ENCODE measurements around the gene TAF8.

DNA sequence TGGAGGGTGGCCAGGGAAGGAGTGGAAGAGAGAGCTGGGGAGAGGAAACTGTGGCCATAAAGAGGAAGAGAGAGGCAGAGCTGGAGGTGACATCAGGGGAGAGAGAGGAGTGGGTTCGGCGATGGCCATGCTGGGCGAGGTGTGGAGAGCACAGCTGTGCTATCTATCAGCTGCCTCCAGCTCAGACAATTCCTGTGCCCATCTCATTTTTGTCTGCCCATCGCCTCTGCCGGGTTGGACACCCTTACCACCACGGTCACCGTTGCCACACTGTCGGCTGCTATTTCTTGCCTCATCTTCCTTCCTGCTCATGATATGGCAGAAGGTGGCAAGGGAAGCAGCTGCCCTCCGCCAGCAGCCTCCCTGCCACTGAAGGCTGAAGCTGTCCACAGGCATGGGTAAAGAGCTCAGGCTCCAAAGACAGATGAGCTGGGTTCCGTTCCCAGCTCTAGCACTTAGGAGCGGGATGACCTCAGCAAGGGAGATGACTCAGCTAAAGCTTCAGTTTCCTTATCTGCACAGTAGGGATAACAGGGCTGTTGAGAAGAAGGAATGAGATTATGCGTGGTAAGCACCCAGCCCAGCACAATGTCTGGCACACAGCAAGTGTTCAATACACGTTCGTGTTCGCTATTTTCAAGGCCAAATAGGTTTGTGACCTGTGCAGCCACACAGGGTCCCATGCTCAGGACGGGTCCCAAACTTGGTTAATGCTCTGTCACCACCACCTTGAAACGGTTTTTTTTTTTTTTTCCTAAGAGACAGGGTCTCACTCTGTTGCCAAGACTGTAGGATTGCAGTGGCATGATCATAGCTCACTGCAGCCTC, 21.9 kb upstream of the TAF8 start:
- TF ChIP-seq POLR2A (IDR thresholded peaks at IDR 0.05) = no peak
- TF ChIP-seq, protein P1, sequence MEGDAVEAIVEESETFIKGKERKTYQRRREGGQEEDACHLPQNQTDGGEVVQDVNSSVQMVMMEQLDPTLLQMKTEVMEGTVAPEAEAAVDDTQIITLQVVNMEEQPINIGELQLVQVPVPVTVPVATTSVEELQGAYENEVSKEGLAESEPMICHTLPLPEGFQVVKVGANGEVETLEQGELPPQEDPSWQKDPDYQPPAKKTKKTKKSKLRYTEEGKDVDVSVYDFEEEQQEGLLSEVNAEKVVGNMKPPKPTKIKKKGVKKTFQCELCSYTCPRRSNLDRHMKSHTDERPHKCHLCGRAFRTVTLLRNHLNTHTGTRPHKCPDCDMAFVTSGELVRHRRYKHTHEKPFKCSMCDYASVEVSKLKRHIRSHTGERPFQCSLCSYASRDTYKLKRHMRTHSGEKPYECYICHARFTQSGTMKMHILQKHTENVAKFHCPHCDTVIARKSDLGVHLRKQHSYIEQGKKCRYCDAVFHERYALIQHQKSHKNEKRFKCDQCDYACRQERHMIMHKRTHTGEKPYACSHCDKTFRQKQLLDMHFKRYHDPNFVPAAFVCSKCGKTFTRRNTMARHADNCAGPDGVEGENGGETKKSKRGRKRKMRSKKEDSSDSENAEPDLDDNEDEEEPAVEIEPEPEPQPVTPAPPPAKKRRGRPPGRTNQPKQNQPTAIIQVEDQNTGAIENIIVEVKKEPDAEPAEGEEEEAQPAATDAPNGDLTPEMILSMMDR (IDR thresholded peaks at IDR 0.05) = no peak
